Measurements from ENCODE around the gene KIF17.

The KIF17 gene

DNA sequence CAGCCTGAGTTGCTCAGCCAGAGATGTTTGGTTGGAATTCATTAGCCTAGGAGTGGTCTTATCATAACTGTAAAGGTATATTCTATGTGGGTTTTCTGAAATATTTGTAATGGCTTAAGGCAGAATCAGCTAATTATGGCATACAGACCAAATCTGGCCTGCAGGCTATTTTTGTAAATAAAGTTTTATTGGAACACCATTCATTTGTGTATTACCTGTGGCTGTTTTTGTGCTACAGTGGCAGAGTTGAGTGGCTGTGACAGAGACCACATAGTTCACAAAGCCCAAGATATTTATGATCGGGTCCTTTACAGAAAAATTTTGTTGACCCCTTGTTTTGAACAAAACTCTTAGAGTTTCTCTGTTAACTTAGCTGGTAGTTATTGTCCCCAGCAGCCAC, 49.2 kb downstream of the KIF17 start:
- Histone ChIP-seq H3K27ac (ENCODE audit: low read depth, low read length) (no peak overlapping the region), H3K9ac (ENCODE audit: low read length) (no peak overlapping the region), H3K36me3 (ENCODE audit: control insufficient read depth, insufficient read depth, low read length) (peaks cover 7% of the 10 kb centered on the region), H3K4me1 (ENCODE audit: control insufficient read depth, insufficient read depth, low read length) (no peaks in the 10 kb centered on the region), H3K4me3 (ENCODE audit: low read depth, low read length) (no peak overlapping the region), H3K9me3 (ENCODE audit: control insufficient read depth, insufficient read depth, low read depth, low read length) (no peaks in the 10 kb centered on the region), H3K27me3 (ENCODE audit: control insufficient read depth, insufficient read depth, low read length) (no peaks in the 10 kb centered on the region)

DNA sequence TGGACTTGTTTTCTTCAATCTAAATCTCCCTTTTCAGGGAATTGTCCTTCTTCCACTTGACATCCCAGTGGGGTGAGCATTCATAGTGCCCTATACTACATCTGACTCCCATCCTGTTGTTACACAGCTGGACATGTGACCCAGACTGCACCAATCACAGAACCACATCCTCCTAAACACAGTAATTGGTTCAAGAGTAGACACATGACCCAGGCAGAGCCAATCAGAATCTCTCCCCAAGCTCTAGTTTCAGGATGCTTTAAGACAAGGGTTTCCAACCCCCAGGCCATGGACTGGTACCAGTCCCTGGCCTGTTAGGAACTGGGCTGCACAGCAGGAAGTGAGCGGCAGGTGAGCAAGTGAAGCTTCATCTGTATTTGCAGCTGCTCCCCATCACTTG, 51.0 kb downstream of the KIF17 start:
- Histone ChIP-seq H3K27ac (ENCODE audit: low read depth, low read length) (no peak overlapping the region), H3K4me1 (ENCODE audit: control insufficient read depth, insufficient read depth, low read length) (peaks cover 6% of the 10 kb centered on the region; the same call in 1 of the 2 replicates), H3K9me3 (ENCODE audit: control insufficient read depth, insufficient read depth, low read depth, low read length) (no peaks in the 10 kb centered on the region), H3K27me3 (ENCODE audit: control insufficient read depth, insufficient read depth, low read length) (no peaks in the 10 kb centered on the region), H3K4me3 (ENCODE audit: low read depth, low read length) (no peak overlapping the region), H3K9ac (ENCODE audit: low read length) (no peak overlapping the region), H3K36me3 (ENCODE audit: control insufficient read depth, insufficient read depth, low read length) (peaks cover 5% of the 10 kb centered on the region)

DNA sequence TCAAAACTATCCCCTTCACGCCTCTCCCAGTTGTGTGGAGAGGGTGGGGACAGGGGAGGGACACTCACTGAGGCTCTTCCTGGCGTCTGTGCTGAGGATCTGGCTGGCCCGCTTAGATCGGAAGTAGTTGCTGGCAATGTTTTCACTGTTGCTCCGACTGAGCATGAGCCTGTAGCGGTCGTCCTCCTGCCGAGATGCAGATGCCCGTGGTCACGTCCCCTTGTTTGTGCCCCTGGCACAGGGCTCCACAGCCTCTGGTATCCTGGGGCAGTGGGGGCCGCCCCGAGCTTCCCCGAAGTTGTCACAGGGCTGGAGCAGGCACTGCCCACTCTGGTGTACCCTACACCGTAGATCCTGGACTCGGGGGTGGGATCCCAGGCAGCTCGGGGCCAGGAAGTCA, 51.7 kb downstream of the KIF17 start:
- no peak overlapping the region for H3K4me3 ChIP-seq (ENCODE audit: low read depth, low read length)
- no peak overlapping the region for H3K9ac ChIP-seq (ENCODE audit: low read length)
- H3K27ac ChIP-seq (ENCODE audit: low read depth, low read length) = no peak overlapping the region

DNA sequence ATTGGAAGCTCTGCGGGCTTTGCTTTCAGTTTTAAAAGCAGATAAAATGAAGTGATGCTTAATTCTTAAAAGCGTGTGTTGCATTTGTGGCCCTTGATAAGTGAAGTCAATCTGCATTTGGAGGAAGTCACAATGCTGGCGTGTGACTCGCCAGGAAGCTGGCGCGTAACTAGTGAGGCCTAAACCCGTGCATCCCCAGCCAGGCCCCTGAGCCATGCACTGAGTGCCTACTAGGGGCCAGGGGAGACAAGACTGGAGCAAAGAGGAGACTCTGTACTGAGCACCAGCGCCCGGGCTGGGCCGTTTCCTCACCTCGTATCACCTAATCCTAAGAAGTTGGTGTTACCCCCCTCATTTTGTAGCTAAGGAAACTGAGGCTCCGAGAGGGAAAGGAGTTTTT, 52.1 kb downstream of the KIF17 start:
- H3K4me3 ChIP-seq (ENCODE audit: low read depth, low read length) = no peak overlapping the region
- H3K27me3 ChIP-seq (ENCODE audit: control insufficient read depth, insufficient read depth, low read length) = no peaks in the 10 kb centered on the region
- no peak overlapping the region for H3K27ac ChIP-seq (ENCODE audit: low read depth, low read length)
- peaks cover under 1% of the 10 kb centered on the region; the same call in 1 of the 2 replicates for H3K36me3 ChIP-seq (ENCODE audit: control insufficient read depth, insufficient read depth, low read length)
- no peak overlapping the region for H3K9ac ChIP-seq (ENCODE audit: low read length)
- peaks cover 6% of the 10 kb centered on the region; the same call in 1 of the 2 replicates for H3K4me1 ChIP-seq (ENCODE audit: control insufficient read depth, insufficient read depth, low read length)
- no peaks in the 10 kb centered on the region for H3K9me3 ChIP-seq (ENCODE audit: control insufficient read depth, insufficient read depth, low read depth, low read length)

More for the DNA sequence above, 51.7 kb downstream of the KIF17 start:
- Histone ChIP-seq H3K27me3 (ENCODE audit: control insufficient read depth, insufficient read depth, low read length) (no peaks in the 10 kb centered on the region), H3K4me1 (ENCODE audit: control insufficient read depth, insufficient read depth, low read length) (peaks cover 6% of the 10 kb centered on the region; the same call in 1 of the 2 replicates), H3K36me3 (ENCODE audit: control insufficient read depth, insufficient read depth, low read length) (peaks cover 2% of the 10 kb centered on the region; the same call in 1 of the 2 replicates), H3K9me3 (ENCODE audit: control insufficient read depth, insufficient read depth, low read depth, low read length) (no peaks in the 10 kb centered on the region)

GRCh38 chr1:20663969-20664715, 53.7 kb downstream of the KIF17 start:
- Histone ChIP-seq H3K27me3 (ENCODE audit: control insufficient read depth, insufficient read depth, low read length) (no peaks in the 10 kb centered on the region), H3K27ac (ENCODE audit: low read depth, low read length) (no peak overlapping the region), H3K9ac (ENCODE audit: low read length) (no peak overlapping the region), H3K4me1 (ENCODE audit: control insufficient read depth, insufficient read depth, low read length) (peaks cover 9% of the 10 kb centered on the region; the same call in 1 of the 2 replicates), H3K36me3 (ENCODE audit: control insufficient read depth, insufficient read depth, low read length) (peaks cover 6% of the 10 kb centered on the region), H3K4me3 (ENCODE audit: low read depth, low read length) (no peak overlapping the region), H3K9me3 (ENCODE audit: control insufficient read depth, insufficient read depth, low read depth, low read length) (no peaks in the 10 kb centered on the region)

- Histone ChIP-seq H3K36me3 (ENCODE audit: control insufficient read depth, insufficient read depth, low read length) (peaks cover 13% of the 10 kb centered on the region), H3K9me3 (ENCODE audit: control insufficient read depth, insufficient read depth, low read depth, low read length) (no peaks in the 10 kb centered on the region), H3K27me3 (ENCODE audit: control insufficient read depth, insufficient read depth, low read length) (no peaks in the 10 kb centered on the region), H3K4me3 (ENCODE audit: low read depth, low read length) (no peak overlapping the region), H3K9ac (ENCODE audit: low read length) (no peak overlapping the region), H3K27ac (ENCODE audit: low read depth, low read length) (no peak overlapping the region), H3K4me1 (ENCODE audit: control insufficient read depth, insufficient read depth, low read length) (peaks cover 9% of the 10 kb centered on the region; the same call in 1 of the 2 replicates)
Measured at GRCh38 chr1:20663365-20663764, 54.4 kb downstream of the KIF17 start.

- Histone ChIP-seq H3K27ac (ENCODE audit: low read depth, low read length) (peak overlapping the region; percentile 62; the same call in 1 of the 2 replicates), H3K4me1 (ENCODE audit: control insufficient read depth, insufficient read depth, low read length) (peaks cover 9% of the 10 kb centered on the region; the same call in 1 of the 2 replicates), H3K9ac (ENCODE audit: low read length) (peak overlapping the region; percentile 91), H3K4me3 (ENCODE audit: low read depth, low read length) (peak overlapping the region; percentile 86), H3K27me3 (ENCODE audit: control insufficient read depth, insufficient read depth, low read length) (no peaks in the 10 kb centered on the region), H3K9me3 (ENCODE audit: control insufficient read depth, insufficient read depth, low read depth, low read length) (no peaks in the 10 kb centered on the region), H3K36me3 (ENCODE audit: control insufficient read depth, insufficient read depth, low read length) (peaks cover 25% of the 10 kb centered on the region)
Measured at GRCh38 chr1:20662110-20662475, 55.7 kb downstream of the KIF17 start.

DNA sequence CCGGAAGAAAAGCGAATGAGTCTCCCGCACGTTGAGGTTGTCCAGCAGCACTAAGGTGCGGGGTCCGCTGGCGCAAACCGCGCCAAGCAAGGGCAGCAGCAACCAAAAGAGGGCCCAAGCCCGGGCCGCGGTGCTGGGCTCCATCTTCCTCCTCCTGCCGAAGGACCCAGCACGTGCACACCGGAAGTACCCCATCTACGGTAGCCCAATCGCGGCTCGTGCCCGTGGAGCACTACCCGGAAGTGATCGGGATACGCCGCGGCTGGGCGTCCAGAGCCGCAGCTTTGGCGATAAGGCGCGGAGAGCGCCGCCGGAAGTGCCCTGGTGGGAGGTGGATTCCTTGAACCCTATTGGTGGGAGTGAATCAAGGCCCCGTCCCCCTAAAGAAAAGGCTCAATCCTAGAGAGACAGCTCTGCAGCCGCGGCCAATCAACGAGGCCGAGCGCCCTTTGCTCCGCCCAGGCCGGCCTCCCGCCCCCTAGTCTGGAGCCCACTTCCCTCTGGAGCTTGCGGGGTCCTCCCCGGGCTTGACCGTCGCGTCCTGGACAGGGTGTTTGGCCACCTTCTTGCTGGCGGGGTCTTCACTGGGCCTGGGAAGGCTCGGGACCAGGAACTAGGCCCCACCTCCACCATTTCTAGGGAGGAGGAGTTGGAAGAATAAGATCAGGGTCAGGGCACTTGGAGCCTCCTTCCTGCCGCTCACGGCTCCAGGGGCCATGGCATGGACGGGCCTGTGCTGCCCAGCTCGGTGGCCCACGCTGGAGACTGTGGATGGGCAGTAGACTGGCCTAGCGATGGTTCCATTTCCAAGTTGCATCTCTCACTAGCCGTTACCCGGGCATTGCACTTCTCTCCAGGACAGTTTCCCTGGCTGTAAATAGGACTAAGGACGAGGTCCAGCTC, 56.3 kb downstream of the KIF17 start, which contains the start of gene DDOST:
TSS of gene DDOST (minus strand) at position 163 of the 903 bp plus-strand sequence. CDS start at position 144, 19 bp downstream.
- Histone ChIP-seq H3K9me3 (ENCODE audit: control insufficient read depth, insufficient read depth, low read depth, low read length) (no peaks in the 10 kb centered on the region), H3K27me3 (ENCODE audit: control insufficient read depth, insufficient read depth, low read length) (no peaks in the 10 kb centered on the region), H3K4me1 (ENCODE audit: control insufficient read depth, insufficient read depth, low read length) (peaks cover 9% of the 10 kb centered on the region; the same call in 1 of the 2 replicates), H3K36me3 (ENCODE audit: control insufficient read depth, insufficient read depth, low read length) (peaks cover 32% of the 10 kb centered on the region), H3K27ac (ENCODE audit: low read depth, low read length) (peak within 1 kb of the TSS; percentile 62; the same call in 1 of the 2 replicates), H3K4me3 (ENCODE audit: low read depth, low read length) (peak within 1 kb of the TSS; percentile 86), H3K9ac (ENCODE audit: low read length) (peak within 1 kb of the TSS; percentile 91)

- H3K27me3 ChIP-seq (ENCODE audit: control insufficient read depth, insufficient read depth, low read length) = no peaks in the 10 kb centered on the region
- H3K36me3 ChIP-seq (ENCODE audit: control insufficient read depth, insufficient read depth, low read length) = peaks cover 38% of the 10 kb centered on the region
- H3K4me1 ChIP-seq (ENCODE audit: control insufficient read depth, insufficient read depth, low read length) = peaks cover 9% of the 10 kb centered on the region; the same call in 1 of the 2 replicates
- H3K9me3 ChIP-seq (ENCODE audit: control insufficient read depth, insufficient read depth, low read depth, low read length) = no peaks in the 10 kb centered on the region
- peak overlapping the region; percentile 86 for H3K4me3 ChIP-seq (ENCODE audit: low read depth, low read length)
- peak overlapping the region; percentile 87 for H3K9ac ChIP-seq (ENCODE audit: low read length)
- H3K27ac ChIP-seq (ENCODE audit: low read depth, low read length) = peak overlapping the region; percentile 39; the same call in 1 of the 2 replicates
Measured at GRCh38 chr1:20660847-20661206, 57.0 kb downstream of the KIF17 start.

DNA sequence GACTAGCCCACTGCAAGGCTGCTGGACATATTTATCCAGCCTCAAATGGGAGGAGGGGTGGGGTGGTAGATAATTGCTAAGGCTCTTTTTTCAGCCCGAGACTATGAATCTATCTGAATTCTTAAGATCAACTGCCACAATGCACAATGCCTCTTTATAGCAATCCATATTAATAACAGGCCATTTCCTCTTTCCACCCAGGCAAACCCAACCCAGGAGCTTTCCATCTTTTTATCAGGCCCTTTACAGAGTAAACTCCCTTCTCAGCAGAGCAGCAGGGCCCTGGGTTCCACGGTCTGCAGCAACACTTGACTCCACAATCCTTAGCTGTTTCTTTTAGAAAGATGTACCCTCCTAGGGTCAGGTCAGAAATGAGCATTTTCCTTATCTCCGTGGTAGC, 57.4 kb downstream of the KIF17 start:
- Histone ChIP-seq H3K9ac (ENCODE audit: low read length) (peak overlapping the region; percentile 87), H3K27ac (ENCODE audit: low read depth, low read length) (no peak overlapping the region), H3K27me3 (ENCODE audit: control insufficient read depth, insufficient read depth, low read length) (no peaks in the 10 kb centered on the region), H3K36me3 (ENCODE audit: control insufficient read depth, insufficient read depth, low read length) (peaks cover 43% of the 10 kb centered on the region), H3K4me1 (ENCODE audit: control insufficient read depth, insufficient read depth, low read length) (peaks cover 9% of the 10 kb centered on the region; the same call in 1 of the 2 replicates), H3K9me3 (ENCODE audit: control insufficient read depth, insufficient read depth, low read depth, low read length) (no peaks in the 10 kb centered on the region), H3K4me3 (ENCODE audit: low read depth, low read length) (peak overlapping the region; percentile 86)

Measured in HUES6 (cell line).